Measurements from ENCODE around the gene PSPC1. TPM values are rescaled to one million over a fixed set of nuclear protein-coding genes. Genes with fewer than 3 reads are reported as not detected.
"Not testable (repeated sequence)": the region's sequence is repeated elsewhere in the genome, so short reads cannot be mapped to it uniquely, and the experiment has no call there.

PSPC1 gene
- 10 to 100 TPM; 24.6 to 28.3 TPM for total RNA-seq

DNA sequence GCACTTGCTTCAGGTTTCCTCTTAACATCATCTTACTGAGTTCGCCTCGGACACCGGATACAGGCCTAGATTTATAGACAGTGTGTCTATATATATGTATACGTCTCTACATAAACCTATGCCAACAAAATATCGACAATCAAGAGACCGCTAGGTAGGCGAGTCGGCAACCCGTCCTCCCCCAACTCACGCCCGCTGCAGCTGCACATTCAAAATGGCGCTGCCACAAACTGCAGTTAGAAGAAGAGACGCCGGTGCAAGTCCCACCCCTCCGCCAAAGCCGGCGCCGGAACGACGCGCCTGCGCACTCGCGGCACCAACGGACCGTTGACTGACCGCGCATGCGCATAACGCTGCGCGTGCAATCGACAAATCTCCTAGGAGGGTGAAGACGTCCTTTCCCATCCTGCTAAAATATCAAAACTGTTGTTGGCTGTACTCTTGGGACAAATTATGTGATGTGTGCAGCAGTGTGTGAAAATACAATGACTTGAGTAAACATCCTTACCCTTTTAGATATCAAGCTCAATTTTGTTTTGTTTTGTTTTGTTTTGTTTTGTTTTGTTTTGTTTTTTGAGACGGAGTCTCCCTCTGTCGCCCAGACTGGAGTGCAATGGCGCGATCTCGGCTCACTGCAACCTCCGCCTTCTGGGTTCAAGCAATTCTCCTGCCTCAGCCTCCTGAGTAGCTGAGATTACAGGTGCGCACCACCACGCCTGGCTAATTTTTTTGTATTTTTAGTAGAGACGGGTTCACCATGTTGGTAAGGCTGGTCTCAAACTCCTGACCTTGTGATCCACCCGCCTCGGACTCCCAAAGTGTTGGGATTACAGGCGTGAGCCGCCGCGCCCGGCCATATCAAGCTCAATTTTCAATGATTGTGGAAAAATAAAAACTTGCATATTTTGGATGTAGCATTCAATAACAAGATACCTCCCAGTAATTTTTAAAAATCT, at the start of gene PSPC1:
TSS of gene PSPC1 (minus strand) at position 219 of the 956 bp plus-strand sequence. CDS start at position 31, 188 bp downstream.
- not testable (repeated sequence) for H3K36me3 ChIP-seq, H3K27me3 ChIP-seq, H3K4me1 ChIP-seq, H3K9me3 ChIP-seq
- peak within 1 kb of the TSS; percentile 77 to 89 for H3K4me3 ChIP-seq
- H3K27ac ChIP-seq = peak within 1 kb of the TSS; percentile 89 to 97
- peak; percentile 95 for DNase-seq (ENCODE audit: low spot score)

DNA sequence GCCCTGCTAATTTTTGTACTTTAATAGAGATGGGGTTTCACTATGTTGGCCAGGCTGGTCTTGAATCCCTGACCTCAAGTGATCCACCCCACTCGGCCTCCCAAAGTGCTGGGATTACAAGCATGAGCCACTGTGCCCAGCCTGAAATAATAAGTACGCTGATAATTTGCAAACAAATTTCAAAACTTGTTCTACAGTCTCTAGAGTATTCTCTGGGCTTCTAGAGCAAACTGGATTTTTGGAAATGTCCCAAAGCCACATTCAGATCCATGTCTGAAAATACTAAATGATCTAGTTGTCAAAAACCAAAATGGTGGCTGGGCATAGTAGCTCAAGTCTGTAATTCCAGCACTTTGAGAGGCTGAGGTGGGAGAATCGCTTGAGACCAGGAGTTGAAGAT, 39.9 kb upstream of the PSPC1 start:
- Histone ChIP-seq H3K4me1 (no peaks in the 10 kb centered on the region), H3K9me3 (no peaks in the 10 kb centered on the region), H3K4me3 (no peak overlapping the region), H3K27ac (no peak overlapping the region), H3K36me3 (peaks cover 24% of the 10 kb centered on the region), H3K27me3 (no peaks in the 10 kb centered on the region)
- TF ChIP-seq, protein P1, sequence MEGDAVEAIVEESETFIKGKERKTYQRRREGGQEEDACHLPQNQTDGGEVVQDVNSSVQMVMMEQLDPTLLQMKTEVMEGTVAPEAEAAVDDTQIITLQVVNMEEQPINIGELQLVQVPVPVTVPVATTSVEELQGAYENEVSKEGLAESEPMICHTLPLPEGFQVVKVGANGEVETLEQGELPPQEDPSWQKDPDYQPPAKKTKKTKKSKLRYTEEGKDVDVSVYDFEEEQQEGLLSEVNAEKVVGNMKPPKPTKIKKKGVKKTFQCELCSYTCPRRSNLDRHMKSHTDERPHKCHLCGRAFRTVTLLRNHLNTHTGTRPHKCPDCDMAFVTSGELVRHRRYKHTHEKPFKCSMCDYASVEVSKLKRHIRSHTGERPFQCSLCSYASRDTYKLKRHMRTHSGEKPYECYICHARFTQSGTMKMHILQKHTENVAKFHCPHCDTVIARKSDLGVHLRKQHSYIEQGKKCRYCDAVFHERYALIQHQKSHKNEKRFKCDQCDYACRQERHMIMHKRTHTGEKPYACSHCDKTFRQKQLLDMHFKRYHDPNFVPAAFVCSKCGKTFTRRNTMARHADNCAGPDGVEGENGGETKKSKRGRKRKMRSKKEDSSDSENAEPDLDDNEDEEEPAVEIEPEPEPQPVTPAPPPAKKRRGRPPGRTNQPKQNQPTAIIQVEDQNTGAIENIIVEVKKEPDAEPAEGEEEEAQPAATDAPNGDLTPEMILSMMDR (IDR thresholded peaks at IDR 0.05) = no peak
- DNase-seq (ENCODE audit: low spot score) = no peak

GRCh38 chr13:19818223-19818842, 35.6 kb upstream of the PSPC1 start:
- DNase-seq (ENCODE audit: low spot score) = no peak
- TF ChIP-seq, protein P1 (IDR thresholded peaks at IDR 0.05) = peak; percentile 15 to 45
- H3K27me3 ChIP-seq = no peaks in the 10 kb centered on the region
- peaks cover 10% of the 10 kb centered on the region for H3K36me3 ChIP-seq
- H3K27ac ChIP-seq = no peak overlapping the region
- H3K9me3 ChIP-seq = no peaks in the 10 kb centered on the region
- no peak overlapping the region for H3K4me3 ChIP-seq
- H3K4me1 ChIP-seq = no peaks in the 10 kb centered on the region

GRCh38 chr13:19817510-19818158, 34.9 kb upstream of the PSPC1 start:
- Histone ChIP-seq H3K4me1 (no peaks in the 10 kb centered on the region), H3K27ac (no peak overlapping the region), H3K9me3 (no peaks in the 10 kb centered on the region), H3K36me3 (peaks cover 10% of the 10 kb centered on the region), H3K27me3 (no peaks in the 10 kb centered on the region), H3K4me3 (no peak overlapping the region)
- no peak for DNase-seq (ENCODE audit: low spot score)
- TF ChIP-seq, protein P1 (IDR thresholded peaks at IDR 0.05) = no peak

GRCh38 chr13:19817106-19817505, 34.4 kb upstream of the PSPC1 start:
- TF ChIP-seq, protein P1 (IDR thresholded peaks at IDR 0.05) = no peak
- no peaks in the 10 kb centered on the region for H3K9me3 ChIP-seq
- H3K4me1 ChIP-seq = no peaks in the 10 kb centered on the region
- no peaks in the 10 kb centered on the region for H3K27me3 ChIP-seq
- DNase-seq (ENCODE audit: low spot score) = no peak
- H3K27ac ChIP-seq = no peak overlapping the region
- peaks cover 10% of the 10 kb centered on the region for H3K36me3 ChIP-seq
- H3K4me3 ChIP-seq = no peak overlapping the region

- not testable (repeated sequence) for DNase-seq (ENCODE audit: low spot score); H3K4me3 ChIP-seq; H3K36me3 ChIP-seq; H3K27ac ChIP-seq; H3K27me3 ChIP-seq; H3K9me3 ChIP-seq; H3K4me1 ChIP-seq
These were observed 33.1 kb upstream of the PSPC1 start for GRCh38 chr13:19815842-19816241.
